ENCODE results near the gene MTCH2.
A peak's percentile ranks its signal among the peaks of the same experiment; 100 is the strongest.

The MTCH2 gene

DNA sequence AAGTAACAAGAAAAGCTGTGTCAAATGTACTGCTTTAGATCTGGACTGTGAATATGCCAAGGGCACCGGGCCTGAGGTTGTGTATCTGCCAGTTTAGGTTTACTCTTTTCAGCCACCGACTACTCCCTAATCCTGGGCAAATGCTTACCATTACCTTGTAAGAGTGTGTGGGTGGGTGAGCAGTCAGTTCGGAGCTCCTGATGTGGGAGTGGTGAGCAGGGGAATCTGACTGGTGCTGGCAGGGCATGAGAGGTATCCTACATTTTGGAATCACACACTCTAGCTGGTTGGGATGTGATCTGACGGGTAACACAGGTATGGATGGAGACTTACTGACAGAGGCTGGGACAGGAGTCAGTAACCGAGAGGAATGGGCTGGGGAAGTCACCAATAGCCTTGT lies 58.5 kb downstream of the MTCH2 start:
- TF ChIP-seq, protein P1, sequence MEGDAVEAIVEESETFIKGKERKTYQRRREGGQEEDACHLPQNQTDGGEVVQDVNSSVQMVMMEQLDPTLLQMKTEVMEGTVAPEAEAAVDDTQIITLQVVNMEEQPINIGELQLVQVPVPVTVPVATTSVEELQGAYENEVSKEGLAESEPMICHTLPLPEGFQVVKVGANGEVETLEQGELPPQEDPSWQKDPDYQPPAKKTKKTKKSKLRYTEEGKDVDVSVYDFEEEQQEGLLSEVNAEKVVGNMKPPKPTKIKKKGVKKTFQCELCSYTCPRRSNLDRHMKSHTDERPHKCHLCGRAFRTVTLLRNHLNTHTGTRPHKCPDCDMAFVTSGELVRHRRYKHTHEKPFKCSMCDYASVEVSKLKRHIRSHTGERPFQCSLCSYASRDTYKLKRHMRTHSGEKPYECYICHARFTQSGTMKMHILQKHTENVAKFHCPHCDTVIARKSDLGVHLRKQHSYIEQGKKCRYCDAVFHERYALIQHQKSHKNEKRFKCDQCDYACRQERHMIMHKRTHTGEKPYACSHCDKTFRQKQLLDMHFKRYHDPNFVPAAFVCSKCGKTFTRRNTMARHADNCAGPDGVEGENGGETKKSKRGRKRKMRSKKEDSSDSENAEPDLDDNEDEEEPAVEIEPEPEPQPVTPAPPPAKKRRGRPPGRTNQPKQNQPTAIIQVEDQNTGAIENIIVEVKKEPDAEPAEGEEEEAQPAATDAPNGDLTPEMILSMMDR (IDR thresholded peaks at IDR 0.05; ENCODE audit: low read depth, low read length) = no peak
- DNase-seq (ENCODE audit: extremely low read depth, low read depth) = no peak

DNA sequence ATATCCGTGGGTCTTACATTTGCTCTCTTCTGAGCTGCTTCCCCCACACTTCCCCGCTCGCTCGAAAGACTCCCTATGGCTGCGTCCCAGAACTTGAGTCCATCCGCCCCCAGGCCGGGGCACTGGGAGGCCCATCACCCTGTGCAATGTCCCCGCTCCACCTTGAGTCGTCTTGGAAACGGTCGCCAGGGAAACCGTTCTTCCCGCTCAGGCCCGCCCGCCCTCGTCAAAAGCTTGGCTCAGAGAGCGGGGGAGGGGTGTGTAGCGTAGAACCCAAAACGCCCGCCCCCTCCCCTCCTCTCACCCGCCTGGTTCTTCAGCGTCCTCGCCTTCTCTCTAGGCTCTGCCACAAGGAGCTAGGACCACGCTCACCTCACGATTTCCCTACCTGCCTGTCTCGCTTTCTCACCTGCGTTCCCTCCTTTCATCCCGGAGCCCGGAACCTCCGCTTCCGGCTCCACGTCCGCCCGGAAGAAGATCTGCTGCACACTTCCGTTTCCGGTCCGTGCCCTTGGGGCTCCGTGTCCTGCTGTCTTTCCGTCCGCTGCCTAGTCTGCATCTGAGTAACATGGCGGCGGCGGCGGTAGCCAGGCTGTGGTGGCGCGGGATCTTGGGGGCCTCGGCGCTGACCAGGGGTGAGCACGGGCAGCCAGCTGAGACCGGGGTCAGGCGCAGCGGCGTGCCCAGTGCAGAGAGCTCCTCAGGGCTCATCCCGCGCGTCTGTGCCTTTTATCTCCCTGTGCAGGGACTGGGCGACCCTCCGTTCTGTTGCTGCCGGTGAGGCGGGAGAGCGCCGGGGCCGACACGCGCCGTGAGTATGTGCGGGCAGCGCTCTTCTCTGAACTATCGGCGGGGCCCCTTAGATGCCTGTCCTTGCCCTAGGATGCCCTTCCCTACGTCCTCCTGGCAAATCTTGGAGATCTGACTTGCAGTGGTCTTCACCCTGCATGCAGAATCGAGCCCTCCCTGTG lies 63.5 kb downstream of the MTCH2 start, which contains the start of the genes KBTBD4 and NDUFS3:
Gene KBTBD4, minus strand, starts transcription at position 447 of the 971 bp plus-strand sequence. Its CDS starts 19 bp downstream, at position 428.
Gene NDUFS3, plus strand, starts transcription at position 551 of the 971 bp plus-strand sequence. Its CDS starts 18 bp downstream, at position 569.
- TF ChIP-seq, protein P1 (IDR thresholded peaks at IDR 0.05; ENCODE audit: low read depth, low read length) = no peak
- DNase-seq (ENCODE audit: extremely low read depth, low read depth) = peak; percentile 73

DNA sequence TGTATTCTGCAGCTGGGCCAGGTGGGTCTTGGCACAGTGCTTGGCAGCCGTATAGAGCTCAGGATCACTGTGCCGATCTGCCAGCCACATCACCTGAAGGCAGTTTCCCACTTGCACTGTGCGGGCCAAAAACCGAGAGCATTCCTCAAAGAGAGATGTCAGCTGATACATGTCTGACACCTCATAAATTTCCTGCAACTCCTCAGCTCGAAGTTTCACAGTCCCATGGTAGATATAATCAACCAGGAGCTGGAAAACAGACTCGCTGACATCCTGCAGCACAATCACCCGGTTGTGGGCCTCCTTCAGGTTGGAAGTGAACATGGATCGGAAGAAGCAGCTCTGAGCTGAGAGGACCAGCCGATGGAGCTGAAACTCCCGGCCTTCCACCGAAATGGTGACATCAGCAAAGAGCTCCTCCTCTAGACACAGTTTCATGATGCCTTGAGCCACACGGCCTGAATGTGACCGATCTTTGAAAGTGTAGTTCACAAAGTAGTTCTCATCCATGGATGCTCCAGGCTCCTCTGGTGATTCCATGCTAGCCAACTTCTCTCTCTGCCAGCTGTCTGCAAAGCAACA lies 64.8 kb downstream of the MTCH2 start:
- TF ChIP-seq, protein P1 (IDR thresholded peaks at IDR 0.05; ENCODE audit: low read depth, low read length) = no peak
- DNase-seq (ENCODE audit: extremely low read depth, low read depth) = no peak

DNA sequence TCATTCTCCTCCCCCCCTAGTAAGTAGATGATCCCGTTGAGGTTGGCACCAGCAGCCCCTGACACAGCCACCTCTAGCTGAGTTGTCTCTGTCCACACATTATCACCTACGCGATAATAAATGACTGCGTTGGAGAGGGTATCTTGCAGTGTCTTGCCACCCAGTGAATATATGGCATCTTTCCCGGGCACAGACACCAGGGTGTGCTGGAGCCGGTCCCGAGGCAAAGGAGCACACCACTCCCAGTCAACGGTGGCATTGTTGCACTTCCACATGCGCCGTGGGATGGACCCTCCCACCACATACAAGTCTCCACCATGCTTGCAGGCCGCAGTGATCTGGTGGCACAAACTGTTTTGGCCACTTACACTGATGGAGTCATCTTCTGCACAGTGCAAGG lies 69.0 kb downstream of the MTCH2 start:
- TF ChIP-seq, protein P1 (IDR thresholded peaks at IDR 0.05; ENCODE audit: low read depth, low read length) = no peak

DNA sequence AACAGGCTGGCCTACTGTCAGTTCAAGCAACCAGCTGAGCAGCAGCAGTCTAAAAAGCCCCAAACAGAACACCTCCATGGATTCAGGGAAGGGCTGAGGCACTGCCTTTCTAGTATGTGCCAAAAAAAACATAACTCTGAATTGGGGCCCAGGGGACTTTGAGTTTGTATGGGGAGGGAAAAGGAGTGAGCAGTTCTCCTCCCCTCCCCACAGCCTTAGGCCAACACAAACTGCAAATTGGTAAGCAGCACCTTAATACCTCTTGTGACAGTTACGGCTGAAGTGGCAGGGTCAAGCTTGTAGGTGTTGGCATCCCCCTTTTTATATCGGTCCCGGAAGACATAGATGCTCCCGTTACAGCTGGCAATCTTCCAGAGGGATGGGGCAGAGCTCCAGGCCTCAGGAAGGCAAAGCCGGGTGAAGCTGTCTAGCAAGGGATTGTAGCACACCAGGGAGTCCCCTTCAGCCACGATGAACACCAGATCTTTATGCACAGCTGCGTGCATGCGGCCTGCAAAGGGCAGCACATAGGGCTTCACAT lies 69.6 kb downstream of the MTCH2 start:
- no peak for DNase-seq (ENCODE audit: extremely low read depth, low read depth)
- TF ChIP-seq, protein P1 (IDR thresholded peaks at IDR 0.05; ENCODE audit: low read depth, low read length) = no peak

More for the DNA sequence above, 69.0 kb downstream of the MTCH2 start:
- no peak for DNase-seq (ENCODE audit: extremely low read depth, low read depth)

DNA sequence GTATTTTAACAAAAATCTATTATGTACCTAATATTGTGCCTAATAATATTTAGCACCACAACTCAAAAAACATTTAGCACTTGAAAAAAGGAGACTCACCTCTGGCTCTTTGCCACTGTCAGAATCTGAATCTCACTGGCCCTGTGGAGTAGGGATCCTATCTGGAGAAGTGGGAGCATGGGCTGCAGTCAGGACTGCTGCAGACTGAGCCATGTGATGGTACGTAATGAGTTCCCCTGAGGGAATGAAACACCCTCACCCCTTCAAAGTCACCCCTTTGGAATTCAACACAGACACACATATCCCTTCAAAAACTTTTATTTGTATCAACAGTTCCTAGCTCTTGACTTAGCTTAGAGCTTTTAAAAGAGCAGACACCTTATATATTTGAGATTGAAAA lies 70.5 kb downstream of the MTCH2 start:
- TF ChIP-seq, protein P1 (IDR thresholded peaks at IDR 0.05; ENCODE audit: low read depth, low read length) = no peak
- DNase-seq (ENCODE audit: extremely low read depth, low read depth) = no peak

Data from AG09319 (cell line).